ENCODE data around the gene ACTR3. TPM values are rescaled to one million over a fixed set of nuclear protein-coding genes. Genes with fewer than 3 reads are reported as not detected.

Gene ACTR3
- total and polyA plus RNA-seq, 2 experiments from 2014 or later: 63.7 to 137 TPM

DNA sequence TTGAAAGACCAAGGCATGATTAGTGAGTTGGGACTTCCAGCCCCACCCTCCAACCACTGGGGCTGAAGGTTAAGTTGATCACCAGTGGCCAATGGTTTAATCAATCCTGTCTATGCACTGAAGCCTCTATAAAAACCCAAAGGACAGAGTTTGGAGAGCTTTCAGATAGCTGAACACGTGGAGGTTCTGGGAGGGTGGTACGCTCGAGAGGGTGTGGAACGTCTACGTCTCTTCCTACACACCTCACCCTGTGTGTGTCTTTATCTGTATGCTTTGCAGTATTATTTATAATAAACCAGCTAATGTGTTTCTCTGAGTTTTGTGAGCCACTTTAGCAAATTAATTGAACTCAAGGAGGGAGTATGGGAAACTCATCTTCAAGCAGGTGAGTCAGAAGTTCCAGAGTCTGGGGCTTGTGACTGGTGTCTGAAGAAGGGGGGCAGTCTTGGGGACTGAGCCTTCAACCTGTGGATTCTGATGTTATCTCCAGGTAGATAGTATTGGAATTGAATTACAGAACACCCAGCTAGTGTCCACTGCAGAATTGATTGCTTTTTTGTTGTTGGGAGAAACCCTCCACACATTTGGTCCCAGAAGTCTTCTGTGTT lies 20.3 kb downstream of the ACTR3 start:
- Mint-ChIP-seq H3K9me3 (peaks cover 4% of the 10 kb centered on the region; the same call in 1 of the 3 replicates), H3K27ac (0 out of 2 replicates have a peak overlapping the region, but pooled peaks have one; percentile 19), H3K4me1 (peaks cover 2% of the 10 kb centered on the region; the same call in 1 of the 3 replicates), H3K4me3 (no peak overlapping the region), H3K27me3 (ENCODE audit: insufficient read depth, low read depth, poor library complexity) (no peaks in the 10 kb centered on the region), H3K36me3 (ENCODE audit: low read depth) (peaks cover 14% of the 10 kb centered on the region; the same call in 2 of the 3 replicates)
- H4K20me1 ChIP-seq (replicated peaks; ENCODE audit: insufficient read depth): peaks cover 21% of the 10 kb centered on the region; the same call in 1 of the 2 replicates
- ATAC-seq (no peak), DNase-seq (ENCODE audit: low spot score) (no peak)
- no peaks in the 10 kb centered on the region for H3K9me2 ChIP-seq (ENCODE audit: insufficient read depth)
- H3K27me3 ChIP-seq (ENCODE audit: insufficient read depth): no peaks in the 10 kb centered on the region
- H3K79me2 ChIP-seq (replicated peaks; ENCODE audit: insufficient read depth): peaks cover 99% of the 10 kb centered on the region
- TF ChIP-seq, protein P1, sequence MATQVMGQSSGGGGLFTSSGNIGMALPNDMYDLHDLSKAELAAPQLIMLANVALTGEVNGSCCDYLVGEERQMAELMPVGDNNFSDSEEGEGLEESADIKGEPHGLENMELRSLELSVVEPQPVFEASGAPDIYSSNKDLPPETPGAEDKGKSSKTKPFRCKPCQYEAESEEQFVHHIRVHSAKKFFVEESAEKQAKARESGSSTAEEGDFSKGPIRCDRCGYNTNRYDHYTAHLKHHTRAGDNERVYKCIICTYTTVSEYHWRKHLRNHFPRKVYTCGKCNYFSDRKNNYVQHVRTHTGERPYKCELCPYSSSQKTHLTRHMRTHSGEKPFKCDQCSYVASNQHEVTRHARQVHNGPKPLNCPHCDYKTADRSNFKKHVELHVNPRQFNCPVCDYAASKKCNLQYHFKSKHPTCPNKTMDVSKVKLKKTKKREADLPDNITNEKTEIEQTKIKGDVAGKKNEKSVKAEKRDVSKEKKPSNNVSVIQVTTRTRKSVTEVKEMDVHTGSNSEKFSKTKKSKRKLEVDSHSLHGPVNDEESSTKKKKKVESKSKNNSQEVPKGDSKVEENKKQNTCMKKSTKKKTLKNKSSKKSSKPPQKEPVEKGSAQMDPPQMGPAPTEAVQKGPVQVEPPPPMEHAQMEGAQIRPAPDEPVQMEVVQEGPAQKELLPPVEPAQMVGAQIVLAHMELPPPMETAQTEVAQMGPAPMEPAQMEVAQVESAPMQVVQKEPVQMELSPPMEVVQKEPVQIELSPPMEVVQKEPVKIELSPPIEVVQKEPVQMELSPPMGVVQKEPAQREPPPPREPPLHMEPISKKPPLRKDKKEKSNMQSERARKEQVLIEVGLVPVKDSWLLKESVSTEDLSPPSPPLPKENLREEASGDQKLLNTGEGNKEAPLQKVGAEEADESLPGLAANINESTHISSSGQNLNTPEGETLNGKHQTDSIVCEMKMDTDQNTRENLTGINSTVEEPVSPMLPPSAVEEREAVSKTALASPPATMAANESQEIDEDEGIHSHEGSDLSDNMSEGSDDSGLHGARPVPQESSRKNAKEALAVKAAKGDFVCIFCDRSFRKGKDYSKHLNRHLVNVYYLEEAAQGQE (IDR thresholded peaks at IDR 0.05; ENCODE audit: unreplicated experiment): no peak
- TF ChIP-seq, protein P2, sequence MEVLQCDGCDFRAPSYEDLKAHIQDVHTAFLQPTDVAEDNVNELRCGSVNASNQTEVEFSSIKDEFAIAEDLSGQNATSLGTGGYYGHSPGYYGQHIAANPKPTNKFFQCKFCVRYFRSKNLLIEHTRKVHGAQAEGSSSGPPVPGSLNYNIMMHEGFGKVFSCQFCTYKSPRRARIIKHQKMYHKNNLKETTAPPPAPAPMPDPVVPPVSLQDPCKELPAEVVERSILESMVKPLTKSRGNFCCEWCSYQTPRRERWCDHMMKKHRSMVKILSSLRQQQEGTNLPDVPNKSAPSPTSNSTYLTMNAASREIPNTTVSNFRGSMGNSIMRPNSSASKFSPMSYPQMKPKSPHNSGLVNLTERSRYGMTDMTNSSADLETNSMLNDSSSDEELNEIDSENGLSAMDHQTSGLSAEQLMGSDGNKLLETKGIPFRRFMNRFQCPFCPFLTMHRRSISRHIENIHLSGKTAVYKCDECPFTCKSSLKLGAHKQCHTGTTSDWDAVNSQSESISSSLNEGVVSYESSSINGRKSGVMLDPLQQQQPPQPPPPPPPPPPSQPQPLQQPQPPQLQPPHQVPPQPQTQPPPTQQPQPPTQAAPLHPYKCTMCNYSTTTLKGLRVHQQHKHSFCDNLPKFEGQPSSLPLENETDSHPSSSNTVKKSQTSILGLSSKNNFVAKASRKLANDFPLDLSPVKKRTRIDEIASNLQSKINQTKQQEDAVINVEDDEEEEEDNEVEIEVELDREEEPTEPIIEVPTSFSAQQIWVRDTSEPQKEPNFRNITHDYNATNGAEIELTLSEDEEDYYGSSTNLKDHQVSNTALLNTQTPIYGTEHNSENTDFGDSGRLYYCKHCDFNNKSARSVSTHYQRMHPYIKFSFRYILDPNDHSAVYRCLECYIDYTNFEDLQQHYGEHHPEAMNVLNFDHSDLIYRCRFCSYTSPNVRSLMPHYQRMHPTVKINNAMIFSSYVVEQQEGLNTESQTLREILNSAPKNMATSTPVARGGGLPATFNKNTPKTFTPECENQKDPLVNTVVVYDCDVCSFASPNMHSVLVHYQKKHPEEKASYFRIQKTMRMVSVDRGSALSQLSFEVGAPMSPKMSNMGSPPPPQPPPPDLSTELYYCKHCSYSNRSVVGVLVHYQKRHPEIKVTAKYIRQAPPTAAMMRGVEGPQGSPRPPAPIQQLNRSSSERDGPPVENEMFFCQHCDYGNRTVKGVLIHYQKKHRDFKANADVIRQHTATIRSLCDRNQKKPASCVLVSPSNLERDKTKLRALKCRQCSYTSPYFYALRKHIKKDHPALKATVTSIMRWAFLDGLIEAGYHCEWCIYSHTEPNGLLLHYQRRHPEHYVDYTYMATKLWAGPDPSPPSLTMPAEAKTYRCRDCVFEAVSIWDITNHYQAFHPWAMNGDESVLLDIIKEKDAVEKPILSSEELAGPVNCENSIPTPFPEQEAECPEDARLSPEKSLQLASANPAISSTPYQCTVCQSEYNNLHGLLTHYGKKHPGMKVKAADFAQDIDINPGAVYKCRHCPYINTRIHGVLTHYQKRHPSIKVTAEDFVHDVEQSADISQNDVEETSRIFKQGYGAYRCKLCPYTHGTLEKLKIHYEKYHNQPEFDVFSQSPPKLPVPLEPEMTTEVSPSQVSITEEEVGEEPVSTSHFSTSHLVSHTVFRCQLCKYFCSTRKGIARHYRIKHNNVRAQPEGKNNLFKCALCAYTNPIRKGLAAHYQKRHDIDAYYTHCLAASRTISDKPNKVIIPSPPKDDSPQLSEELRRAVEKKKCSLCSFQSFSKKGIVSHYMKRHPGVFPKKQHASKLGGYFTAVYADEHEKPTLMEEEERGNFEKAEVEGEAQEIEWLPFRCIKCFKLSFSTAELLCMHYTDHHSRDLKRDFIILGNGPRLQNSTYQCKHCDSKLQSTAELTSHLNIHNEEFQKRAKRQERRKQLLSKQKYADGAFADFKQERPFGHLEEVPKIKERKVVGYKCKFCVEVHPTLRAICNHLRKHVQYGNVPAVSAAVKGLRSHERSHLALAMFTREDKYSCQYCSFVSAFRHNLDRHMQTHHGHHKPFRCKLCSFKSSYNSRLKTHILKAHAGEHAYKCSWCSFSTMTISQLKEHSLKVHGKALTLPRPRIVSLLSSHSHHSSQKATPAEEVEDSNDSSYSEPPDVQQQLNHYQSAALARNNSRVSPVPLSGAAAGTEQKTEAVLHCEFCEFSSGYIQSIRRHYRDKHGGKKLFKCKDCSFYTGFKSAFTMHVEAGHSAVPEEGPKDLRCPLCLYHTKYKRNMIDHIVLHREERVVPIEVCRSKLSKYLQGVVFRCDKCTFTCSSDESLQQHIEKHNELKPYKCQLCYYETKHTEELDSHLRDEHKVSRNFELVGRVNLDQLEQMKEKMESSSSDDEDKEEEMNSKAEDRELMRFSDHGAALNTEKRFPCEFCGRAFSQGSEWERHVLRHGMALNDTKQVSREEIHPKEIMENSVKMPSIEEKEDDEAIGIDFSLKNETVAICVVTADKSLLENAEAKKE (CRISPR knock-in tag; IDR thresholded peaks at IDR 0.05): no peak
- TF ChIP-seq ZNF331 (CRISPR knock-in tag; IDR thresholded peaks at IDR 0.05; ENCODE audit: low read depth) (no peak), POLR2AphosphoS5 (IDR thresholded peaks at IDR 0.05; ENCODE audit: low read depth) (no peak), STAT1 (IDR thresholded peaks at IDR 0.05; ENCODE audit: unreplicated experiment) (no peak), EZH2phosphoT487 (IDR thresholded peaks at IDR 0.05; ENCODE audit: unreplicated experiment) (no peak), CREB1 (CRISPR knock-in tag; IDR thresholded peaks at IDR 0.05; ENCODE audit: low read depth) (no peak), JUNB (IDR thresholded peaks at IDR 0.05; ENCODE audit: unreplicated experiment) (no peak), EZH2 (IDR thresholded peaks at IDR 0.05; ENCODE audit: low read depth, unreplicated experiment) (no peak), NANOG (IDR thresholded peaks at IDR 0.05; ENCODE audit: borderline replicate concordance) (no peak), ZNF114 (CRISPR knock-in tag; IDR thresholded peaks at IDR 0.05) (no peak)
- TF ChIP-seq, protein P3, sequence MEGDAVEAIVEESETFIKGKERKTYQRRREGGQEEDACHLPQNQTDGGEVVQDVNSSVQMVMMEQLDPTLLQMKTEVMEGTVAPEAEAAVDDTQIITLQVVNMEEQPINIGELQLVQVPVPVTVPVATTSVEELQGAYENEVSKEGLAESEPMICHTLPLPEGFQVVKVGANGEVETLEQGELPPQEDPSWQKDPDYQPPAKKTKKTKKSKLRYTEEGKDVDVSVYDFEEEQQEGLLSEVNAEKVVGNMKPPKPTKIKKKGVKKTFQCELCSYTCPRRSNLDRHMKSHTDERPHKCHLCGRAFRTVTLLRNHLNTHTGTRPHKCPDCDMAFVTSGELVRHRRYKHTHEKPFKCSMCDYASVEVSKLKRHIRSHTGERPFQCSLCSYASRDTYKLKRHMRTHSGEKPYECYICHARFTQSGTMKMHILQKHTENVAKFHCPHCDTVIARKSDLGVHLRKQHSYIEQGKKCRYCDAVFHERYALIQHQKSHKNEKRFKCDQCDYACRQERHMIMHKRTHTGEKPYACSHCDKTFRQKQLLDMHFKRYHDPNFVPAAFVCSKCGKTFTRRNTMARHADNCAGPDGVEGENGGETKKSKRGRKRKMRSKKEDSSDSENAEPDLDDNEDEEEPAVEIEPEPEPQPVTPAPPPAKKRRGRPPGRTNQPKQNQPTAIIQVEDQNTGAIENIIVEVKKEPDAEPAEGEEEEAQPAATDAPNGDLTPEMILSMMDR (conservative IDR thresholded peaks at IDR 0.05; ENCODE audit: low read depth in 2 of 2): no peak
- TF ChIP-seq, protein P4, sequence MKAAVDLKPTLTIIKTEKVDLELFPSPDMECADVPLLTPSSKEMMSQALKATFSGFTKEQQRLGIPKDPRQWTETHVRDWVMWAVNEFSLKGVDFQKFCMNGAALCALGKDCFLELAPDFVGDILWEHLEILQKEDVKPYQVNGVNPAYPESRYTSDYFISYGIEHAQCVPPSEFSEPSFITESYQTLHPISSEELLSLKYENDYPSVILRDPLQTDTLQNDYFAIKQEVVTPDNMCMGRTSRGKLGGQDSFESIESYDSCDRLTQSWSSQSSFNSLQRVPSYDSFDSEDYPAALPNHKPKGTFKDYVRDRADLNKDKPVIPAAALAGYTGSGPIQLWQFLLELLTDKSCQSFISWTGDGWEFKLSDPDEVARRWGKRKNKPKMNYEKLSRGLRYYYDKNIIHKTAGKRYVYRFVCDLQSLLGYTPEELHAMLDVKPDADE (IDR thresholded peaks at IDR 0.05): no peak
- no peak overlapping the region for H3K27ac ChIP-seq (ENCODE audit: low read depth)
- H3K4me3 ChIP-seq: no peak overlapping the region
- no peak overlapping the region for H3K4me2 ChIP-seq
- no peaks in the 10 kb centered on the region for H3F3A ChIP-seq (replicated peaks; ENCODE audit: low read depth)
- no peak overlapping the region for H2AFZ ChIP-seq
- peaks cover 26% of the 10 kb centered on the region for H3K4me1 ChIP-seq (ENCODE audit: insufficient read depth)
- H3K36me3 ChIP-seq (ENCODE audit: insufficient read depth): no peaks in the 10 kb centered on the region

All from GM23338 (cell line).